HG02870 (cell line): Measurements from ENCODE around the gene MRPL55.

Experiments
- ATAC-seq: cut with Tn5 transposase; IDR thresholded peaks from one replicate; pipeline ENCODE4 v1.9.1; 2021; ENCODE audit warnings: mild to moderate bottlenecking, moderate library complexity; ENCODE audit not compliant: unreplicated experiment

The MRPL55 gene

GRCh38 chr1:228088586-228089498 is 20.3 kb downstream of the MRPL55 start:
- ATAC-seq = no peak

- no peak for ATAC-seq
Measured at GRCh38 chr1:228087771-228088251, 21.3 kb downstream of the MRPL55 start.

DNA sequence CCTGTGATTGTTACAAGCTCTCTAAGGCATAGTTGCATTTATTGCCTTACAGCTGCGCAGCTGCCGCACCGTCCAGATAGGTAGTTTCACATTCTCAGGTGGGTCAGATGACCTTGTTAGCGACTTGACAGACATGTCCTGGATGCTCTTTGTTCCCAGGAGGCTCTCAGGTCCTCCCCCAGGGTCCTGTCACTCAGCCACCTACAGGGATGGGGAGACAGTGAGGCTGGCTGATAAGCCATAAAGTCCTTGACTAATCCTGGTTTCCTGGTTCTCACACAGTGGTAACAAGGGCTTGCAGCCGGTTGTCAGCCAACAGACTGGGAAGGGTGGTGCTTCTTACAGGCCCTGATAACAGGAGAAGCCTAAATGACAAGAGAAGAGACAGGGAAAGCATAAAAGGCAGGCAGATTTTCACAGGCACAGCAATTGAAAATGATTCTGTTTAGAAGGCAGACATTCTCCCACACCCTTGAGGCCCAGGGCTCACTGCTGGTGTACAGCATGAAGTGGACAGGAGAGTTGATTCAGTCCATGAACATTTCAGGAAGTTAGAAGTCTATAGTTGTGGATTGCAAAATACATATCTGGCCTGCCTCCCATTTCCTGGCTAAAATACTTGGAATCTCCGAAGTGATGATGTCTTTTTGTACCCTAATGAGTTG is 23.7 kb downstream of the MRPL55 start:
- ATAC-seq = no peak

- ATAC-seq = no peak
Measured at GRCh38 chr1:228084797-228085196, 24.3 kb downstream of the MRPL55 start.

- ATAC-seq = peak; percentile 34
Measured at GRCh38 chr1:228084325-228084724, 24.8 kb downstream of the MRPL55 start.

DNA sequence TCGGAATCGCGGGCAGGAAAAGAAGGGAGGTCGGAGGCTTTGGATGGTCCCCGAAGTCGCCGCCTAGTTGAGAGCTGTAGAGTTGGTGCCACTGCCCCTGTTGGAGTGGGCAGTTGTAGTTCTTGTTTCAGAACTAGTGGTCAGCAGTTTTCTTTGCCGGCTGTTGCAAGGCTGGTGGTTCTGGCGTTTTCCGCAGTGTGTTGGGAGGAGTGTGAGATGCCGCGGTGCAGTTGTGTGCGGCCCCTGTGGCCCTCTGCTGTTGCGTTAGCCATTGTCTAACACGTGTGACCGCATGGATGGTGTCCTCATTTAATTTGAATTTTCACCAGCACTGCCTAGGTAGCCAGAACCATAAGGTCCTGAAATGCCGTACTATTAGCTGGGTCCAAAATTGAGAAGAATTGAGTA is 25.2 kb downstream of the MRPL55 start:
- no peak for ATAC-seq

- peak; percentile 12 for ATAC-seq
Measured at GRCh38 chr1:228082918-228083870, 25.9 kb downstream of the MRPL55 start.

DNA sequence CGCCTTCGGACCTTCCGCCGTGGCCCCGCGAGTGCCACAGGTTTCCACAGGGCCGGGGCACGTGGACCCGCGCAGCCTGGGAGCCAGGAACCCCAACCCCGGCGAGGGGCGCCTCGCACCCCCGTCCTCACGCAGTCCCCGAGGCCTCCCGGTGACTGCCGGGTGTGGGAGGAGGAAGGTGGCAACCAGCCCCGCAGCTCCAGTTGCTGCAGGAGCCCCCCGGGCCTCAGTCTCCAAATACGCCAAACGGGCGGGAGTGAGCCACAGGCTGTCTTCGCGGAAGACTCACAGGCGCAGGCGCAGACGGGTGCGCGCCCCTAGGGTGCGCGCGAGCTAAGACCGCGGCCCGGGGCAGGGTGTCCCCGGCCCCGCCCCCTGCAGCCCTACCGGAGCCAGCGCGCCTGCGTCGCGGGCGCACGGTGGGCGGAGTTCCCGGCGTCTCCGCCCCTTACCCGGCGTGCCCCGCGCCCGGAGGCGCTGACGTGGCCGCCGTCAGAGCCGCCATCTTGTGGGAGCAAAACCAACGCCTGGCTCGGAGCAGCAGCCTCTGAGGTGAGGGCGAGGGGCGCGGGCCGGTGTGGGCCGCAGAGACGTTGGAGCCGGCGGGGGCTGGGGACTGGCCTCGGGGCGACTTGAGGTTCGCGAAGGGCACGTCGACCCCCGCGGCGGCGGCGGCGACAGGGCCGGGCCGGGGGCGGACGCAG is 26.7 kb downstream of the MRPL55 start, which contains the start of gene ARF1:
ARF1 (plus strand) TSS at position 495 of the 704 bp plus-strand sequence. CDS start 14,407 bp downstream, outside the sequence.
- peak; percentile 61 for ATAC-seq

- ATAC-seq = peak; percentile 24
Measured at GRCh38 chr1:228081578-228082213, 27.4 kb downstream of the MRPL55 start.

DNA sequence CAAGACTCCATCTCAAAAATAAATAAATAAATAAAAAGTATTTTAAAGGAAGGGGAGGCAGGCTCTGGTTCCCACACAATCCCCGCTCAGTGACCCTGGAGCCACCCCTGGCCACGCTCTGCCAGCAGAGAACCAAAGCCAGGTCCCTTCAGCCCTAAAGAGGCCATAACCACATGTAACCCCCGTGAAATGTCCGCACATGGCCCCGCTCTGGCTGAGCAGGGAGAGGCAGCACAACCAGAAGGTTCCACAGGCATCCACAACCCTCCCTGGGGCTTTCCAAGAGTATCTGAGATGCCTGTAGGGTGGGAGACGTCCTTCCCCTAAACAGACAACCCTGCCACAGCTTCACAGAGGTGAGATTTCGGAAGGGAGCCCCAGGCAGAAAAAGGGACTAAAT is 28.0 kb downstream of the MRPL55 start:
- no peak for ATAC-seq

DNA sequence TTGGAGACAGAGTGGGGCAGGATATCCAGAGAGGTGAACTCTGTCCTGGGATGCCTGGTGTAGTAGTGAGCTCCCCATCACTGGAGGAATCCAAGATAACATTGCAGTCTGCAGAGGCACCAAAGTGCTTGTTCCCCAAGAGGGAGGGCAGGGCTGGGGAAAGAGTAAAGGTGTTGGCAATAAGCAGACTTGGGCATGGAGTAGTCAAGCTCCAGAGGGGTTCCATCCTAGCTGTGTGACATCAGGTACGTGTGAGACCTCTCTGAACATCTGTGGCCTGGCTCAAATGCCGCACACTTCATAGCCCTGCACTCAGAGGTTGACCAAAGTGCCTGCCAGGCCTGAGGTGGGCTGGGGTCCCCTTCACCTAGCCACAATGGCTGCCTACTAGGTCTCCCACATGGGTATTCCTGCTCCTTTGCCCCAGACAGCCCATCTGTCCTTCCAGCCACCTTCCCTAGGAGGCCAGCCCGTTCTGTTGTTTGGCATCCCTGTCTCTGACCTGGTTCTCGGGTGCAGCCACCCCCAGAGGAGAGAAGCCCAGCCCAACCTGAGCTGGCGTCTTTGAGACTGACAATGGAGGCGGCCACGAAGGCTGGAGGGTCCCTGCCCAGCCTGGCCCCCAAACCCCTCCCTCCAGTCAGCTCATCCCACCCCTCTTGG is 29.4 kb downstream of the MRPL55 start:
- no peak for ATAC-seq

DNA sequence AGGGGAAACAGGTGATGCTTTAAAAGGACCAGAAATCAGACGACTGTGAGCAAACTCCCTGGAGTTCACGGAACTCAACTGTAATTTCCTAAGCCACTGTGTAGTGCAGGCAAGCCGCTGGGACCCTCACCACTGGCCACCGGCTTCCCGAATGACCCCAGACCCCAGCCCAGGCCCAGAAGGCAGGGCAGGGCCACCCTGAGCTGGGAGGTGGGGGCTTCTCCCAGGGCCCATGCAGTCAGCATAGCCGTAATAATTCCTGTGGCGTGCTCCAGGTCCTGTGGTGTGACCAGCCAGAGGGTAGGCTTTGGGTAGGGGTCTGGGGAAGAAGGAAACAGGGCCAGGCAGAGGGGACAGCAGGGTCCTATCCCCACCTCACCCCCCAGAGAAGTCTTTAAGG is 30.1 kb downstream of the MRPL55 start:
- ATAC-seq = no peak

- no peak for ATAC-seq
Measured at GRCh38 chr1:228077565-228078330, 31.4 kb downstream of the MRPL55 start.

- no peak for ATAC-seq
Measured at GRCh38 chr1:228076796-228077430, 32.2 kb downstream of the MRPL55 start.

GRCh38 chr1:228075801-228076271 is 33.3 kb downstream of the MRPL55 start:
- no peak for ATAC-seq

- no peak for ATAC-seq
Measured at GRCh38 chr1:228074954-228075730, 34.0 kb downstream of the MRPL55 start.
